Neutrophil (primary cell): ENCODE data around the gene CEACAM21.
A peak's percentile ranks its signal among the peaks of the same experiment; 100 is the strongest.

Experiments used
- H3K27ac ChIP-seq: fragments of 200-600 bp; sonication (generic); 2 replicates; pipeline ENCODE4 v1.5.1; 2016; ENCODE audit warnings: mild to moderate bottlenecking, moderate library complexity
- H3K27me3 ChIP-seq: fragments of 200-600 bp; sonication (generic); 2 replicates; pipeline ENCODE4 v1.6.0; 2016; ENCODE audit warnings: mild to moderate bottlenecking
- H3K36me3 ChIP-seq: fragments of 200-600 bp; sonication (generic); 2 replicates; pipeline ENCODE4 v1.5.1; 2017
- H3K4me1 ChIP-seq, 2 experiments: fragments of 200-600 bp in 1 of 2; sonication (generic) in 1 of 2; 1 replicate in 1 of 2; 2 replicates in 1 of 2; pipeline versions ENCODE4 v1.5.1 to v1.6.1; 2013 to 2016; ENCODE audit warnings: low read depth in 1 of 2, low read length in 1 of 2, mild to moderate bottlenecking in 1 of 2, moderate library complexity in 1 of 2; ENCODE audit not compliant: control insufficient read depth in 1 of 2, insufficient read depth in 1 of 2
- H3K4me3 ChIP-seq, 2 experiments: fragments of 200-600 bp in 1 of 2; sonication (generic) in 1 of 2; 1 replicate in 1 of 2; 2 replicates in 1 of 2; pipeline ENCODE4 v1.5.1; 2013 to 2016; ENCODE audit warnings: low read depth in 1 of 2, low read length in 1 of 2, mild to moderate bottlenecking in 1 of 2, moderate library complexity in 1 of 2
- H3K9me3 ChIP-seq: fragments of 200-600 bp; sonication (generic); 2 replicates; pipeline ENCODE4 v1.5.1; 2016
- TF ChIP-seq, protein P1 (sequence below): fragments of 200-600 bp; sonication (generic); IDR thresholded peaks from 2 replicates; pipeline ENCODE4 v1.5.1; 2016; ENCODE audit warnings: antibody characterized with exemption

CEACAM21 gene

DNA sequence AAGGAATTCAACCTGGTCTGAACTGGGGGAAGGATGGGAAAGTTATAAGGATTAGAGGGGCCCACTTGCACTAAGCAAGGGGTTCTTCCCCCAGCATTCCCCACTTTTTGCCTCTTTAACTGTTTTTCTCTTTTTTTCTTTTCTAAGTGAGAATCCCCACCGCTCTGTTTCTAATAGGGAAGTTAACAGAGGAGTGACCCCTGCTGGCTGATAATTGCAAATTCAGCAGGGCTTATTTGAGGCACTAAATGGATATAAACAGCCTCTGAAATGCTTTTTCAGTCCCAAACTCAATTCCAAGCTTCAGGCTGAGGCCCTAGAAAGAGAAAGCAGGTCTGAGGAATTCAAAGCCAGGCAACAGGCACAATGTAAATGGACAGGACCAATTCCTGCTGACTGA, 38.2 kb upstream of the CEACAM21 start:
- TF ChIP-seq, protein P1, sequence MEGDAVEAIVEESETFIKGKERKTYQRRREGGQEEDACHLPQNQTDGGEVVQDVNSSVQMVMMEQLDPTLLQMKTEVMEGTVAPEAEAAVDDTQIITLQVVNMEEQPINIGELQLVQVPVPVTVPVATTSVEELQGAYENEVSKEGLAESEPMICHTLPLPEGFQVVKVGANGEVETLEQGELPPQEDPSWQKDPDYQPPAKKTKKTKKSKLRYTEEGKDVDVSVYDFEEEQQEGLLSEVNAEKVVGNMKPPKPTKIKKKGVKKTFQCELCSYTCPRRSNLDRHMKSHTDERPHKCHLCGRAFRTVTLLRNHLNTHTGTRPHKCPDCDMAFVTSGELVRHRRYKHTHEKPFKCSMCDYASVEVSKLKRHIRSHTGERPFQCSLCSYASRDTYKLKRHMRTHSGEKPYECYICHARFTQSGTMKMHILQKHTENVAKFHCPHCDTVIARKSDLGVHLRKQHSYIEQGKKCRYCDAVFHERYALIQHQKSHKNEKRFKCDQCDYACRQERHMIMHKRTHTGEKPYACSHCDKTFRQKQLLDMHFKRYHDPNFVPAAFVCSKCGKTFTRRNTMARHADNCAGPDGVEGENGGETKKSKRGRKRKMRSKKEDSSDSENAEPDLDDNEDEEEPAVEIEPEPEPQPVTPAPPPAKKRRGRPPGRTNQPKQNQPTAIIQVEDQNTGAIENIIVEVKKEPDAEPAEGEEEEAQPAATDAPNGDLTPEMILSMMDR: peak; percentile 84
- no peaks in the 10 kb centered on the region for H3K9me3 ChIP-seq
- H3K27me3 ChIP-seq: no peaks in the 10 kb centered on the region
- H3K4me1 ChIP-seq: peaks cover 6 to 7% of the 10 kb centered on the region in 2 experiments
- no peak overlapping the region for H3K27ac ChIP-seq
- H3K4me3 ChIP-seq: no peak overlapping the region
- H3K36me3 ChIP-seq: no peaks in the 10 kb centered on the region

DNA sequence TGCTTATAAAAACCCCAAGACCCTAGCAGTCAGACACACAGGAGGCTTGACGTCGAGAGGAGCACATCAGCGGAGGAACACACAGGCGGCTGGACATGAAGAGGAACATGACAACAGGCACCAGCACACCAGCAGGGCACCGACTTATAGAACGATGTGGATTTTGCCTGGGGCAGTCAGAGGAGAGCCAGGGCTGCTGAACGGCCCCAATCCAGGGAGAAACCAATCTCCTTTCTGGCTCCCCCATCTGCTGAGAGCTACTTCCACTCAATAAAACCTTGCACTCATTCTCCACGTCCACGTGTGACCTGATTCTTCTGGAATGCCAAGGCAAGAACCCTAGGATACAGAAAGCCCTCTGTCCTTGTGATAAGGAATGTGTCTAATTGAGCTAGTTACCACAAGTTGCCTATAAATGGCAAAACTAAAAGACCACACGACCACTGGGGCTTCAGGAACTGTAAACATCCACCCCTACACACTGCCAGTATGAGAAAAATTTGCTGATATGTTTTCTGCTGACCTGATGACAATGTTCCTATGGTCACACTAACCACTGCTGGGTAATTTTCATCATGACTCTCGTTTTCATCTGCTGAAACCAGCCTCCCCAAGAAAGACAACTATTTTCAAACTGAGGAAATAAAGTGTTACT, 35.8 kb upstream of the CEACAM21 start:
- Histone ChIP-seq H3K4me3 (no peak overlapping the region), H3K9me3 (no peaks in the 10 kb centered on the region), H3K27me3 (no peaks in the 10 kb centered on the region), H3K27ac (no peak overlapping the region), H3K4me1 (peaks cover 6% of the 10 kb centered on the region in 2 experiments), H3K36me3 (no peaks in the 10 kb centered on the region)
- TF ChIP-seq, protein P1: no peak

DNA sequence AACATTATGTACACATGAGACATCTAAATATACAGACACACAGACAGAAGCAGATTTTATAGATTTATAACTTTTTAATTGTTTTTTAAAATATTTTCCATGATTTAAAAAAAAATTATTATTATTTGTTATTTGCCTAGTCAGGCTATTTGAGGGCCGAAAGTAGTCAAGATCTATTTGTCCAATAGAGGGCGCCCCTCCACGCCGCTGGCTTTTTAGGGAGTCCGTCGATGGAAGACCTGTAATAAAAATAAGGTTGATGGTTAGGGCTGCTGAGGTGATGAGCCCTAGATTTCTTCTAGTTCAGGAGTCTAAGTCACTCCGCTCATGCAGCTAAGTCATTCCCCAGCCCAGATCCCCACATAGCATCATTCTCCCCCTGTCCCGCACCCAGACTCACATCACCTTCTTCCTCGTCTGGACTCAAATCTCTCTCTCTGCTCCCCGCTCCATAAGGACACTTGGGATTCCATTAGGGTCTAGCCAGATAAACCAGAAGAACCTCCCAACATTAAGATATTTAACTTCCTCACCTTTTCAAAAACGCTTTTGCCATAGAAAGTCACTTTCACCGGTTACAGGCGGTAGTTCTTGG, 33.9 kb upstream of the CEACAM21 start:
- TF ChIP-seq, protein P1: peak; percentile 64

DNA sequence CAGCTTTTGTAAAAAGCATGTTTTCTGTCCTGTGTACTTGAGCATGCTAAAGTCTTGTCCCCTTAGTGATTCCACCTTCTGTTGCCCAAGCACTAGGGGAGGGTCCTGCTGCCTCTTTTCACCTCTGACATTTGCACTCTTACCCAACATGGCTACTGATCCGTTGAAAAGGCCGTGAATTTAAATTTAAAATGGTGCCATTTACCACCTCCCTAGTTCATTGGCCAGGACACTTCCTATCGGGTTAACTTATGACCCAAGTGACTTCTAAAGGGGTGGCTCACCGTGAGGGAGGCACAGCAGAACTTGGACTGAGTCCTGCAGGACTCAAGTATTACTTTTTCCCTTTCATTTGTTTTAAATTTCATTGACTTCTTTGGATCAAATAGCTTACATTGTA, 33.3 kb upstream of the CEACAM21 start:
- TF ChIP-seq, protein P1: no peak

More for the DNA sequence above, 33.9 kb upstream of the CEACAM21 start:
- H3K27ac ChIP-seq: no peak overlapping the region
- H3K9me3 ChIP-seq: no peaks in the 10 kb centered on the region
- H3K4me1 ChIP-seq: peaks cover 22% of the 10 kb centered on the region in 2 experiments
- no peaks in the 10 kb centered on the region for H3K27me3 ChIP-seq
- no peaks in the 10 kb centered on the region for H3K36me3 ChIP-seq
- H3K4me3 ChIP-seq: no peak overlapping the region

DNA sequence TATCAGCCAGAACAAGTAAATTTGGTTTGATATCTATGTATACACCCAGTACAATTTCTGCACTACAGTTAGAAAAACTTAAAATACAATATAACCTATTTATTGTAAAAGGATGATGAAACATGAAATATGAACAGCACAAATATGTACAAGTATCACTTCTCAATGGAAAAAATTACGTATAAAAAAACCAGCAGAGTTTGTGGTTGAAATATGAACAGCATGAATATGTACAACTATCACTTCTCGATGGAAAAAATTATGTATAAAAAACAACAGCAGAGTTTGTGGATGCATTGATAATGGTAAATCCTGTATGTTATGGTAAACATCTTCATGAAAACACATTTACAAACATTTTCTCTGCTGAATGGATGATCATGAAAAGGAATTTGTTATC, 32.4 kb upstream of the CEACAM21 start:
- Histone ChIP-seq H3K9me3 (no peaks in the 10 kb centered on the region), H3K36me3 (no peaks in the 10 kb centered on the region), H3K4me3 (no peak overlapping the region), H3K27ac (no peak overlapping the region), H3K27me3 (no peaks in the 10 kb centered on the region), H3K4me1 (peaks cover 24 to 25% of the 10 kb centered on the region in 2 experiments)
- TF ChIP-seq, protein P1: no peak

More for the DNA sequence above, 33.3 kb upstream of the CEACAM21 start:
- Histone ChIP-seq H3K4me1 (peaks cover 22% of the 10 kb centered on the region in 2 experiments), H3K27me3 (no peaks in the 10 kb centered on the region), H3K36me3 (no peaks in the 10 kb centered on the region), H3K9me3 (no peaks in the 10 kb centered on the region), H3K27ac (no peak overlapping the region), H3K4me3 (no peak overlapping the region)
